Measurements from ENCODE around the gene COG7.

COG7 gene

GRCh38 chr16:23486480-23486879, 33.5 kb upstream of the COG7 start:
- Histone ChIP-seq H3K9me3 (ENCODE audit: control insufficient read depth, insufficient read depth, low read length) (no peaks in the 10 kb centered on the region), H3K36me3 (ENCODE audit: control insufficient read depth, low read length) (peaks cover 97% of the 10 kb centered on the region), H3K4me3 (ENCODE audit: low read length) (no peak overlapping the region), H3K4me1 (ENCODE audit: control insufficient read depth, low read length) (no peaks in the 10 kb centered on the region), H3F3A (ENCODE audit: control insufficient read depth, insufficient read depth) (peaks cover 11% of the 10 kb centered on the region), H3K4me2 (ENCODE audit: low read length) (no peak overlapping the region), H3K9me2 (replicated peaks; ENCODE audit: control insufficient read depth, low read length) (no peaks in the 10 kb centered on the region), H3K79me2 (ENCODE audit: control insufficient read depth, low read length) (peaks cover 85% of the 10 kb centered on the region), H3K27me3 (ENCODE audit: control insufficient read depth, low read length) (no peaks in the 10 kb centered on the region), H4K20me1 (ENCODE audit: control insufficient read depth, insufficient read depth, low read depth, low read length) (peaks cover 45% of the 10 kb centered on the region), H3K27ac (ENCODE audit: low read depth, low read length) (no peak overlapping the region)
- TF ChIP-seq, protein P1, sequence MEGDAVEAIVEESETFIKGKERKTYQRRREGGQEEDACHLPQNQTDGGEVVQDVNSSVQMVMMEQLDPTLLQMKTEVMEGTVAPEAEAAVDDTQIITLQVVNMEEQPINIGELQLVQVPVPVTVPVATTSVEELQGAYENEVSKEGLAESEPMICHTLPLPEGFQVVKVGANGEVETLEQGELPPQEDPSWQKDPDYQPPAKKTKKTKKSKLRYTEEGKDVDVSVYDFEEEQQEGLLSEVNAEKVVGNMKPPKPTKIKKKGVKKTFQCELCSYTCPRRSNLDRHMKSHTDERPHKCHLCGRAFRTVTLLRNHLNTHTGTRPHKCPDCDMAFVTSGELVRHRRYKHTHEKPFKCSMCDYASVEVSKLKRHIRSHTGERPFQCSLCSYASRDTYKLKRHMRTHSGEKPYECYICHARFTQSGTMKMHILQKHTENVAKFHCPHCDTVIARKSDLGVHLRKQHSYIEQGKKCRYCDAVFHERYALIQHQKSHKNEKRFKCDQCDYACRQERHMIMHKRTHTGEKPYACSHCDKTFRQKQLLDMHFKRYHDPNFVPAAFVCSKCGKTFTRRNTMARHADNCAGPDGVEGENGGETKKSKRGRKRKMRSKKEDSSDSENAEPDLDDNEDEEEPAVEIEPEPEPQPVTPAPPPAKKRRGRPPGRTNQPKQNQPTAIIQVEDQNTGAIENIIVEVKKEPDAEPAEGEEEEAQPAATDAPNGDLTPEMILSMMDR (IDR thresholded peaks at IDR 0.05; ENCODE audit: low read depth, low read length, poor library complexity, severe bottlenecking), result no peak
- TF ChIP-seq EZH2phosphoT487 (IDR thresholded peaks at IDR 0.05; ENCODE audit: borderline replicate concordance, low read length), result no peak

DNA sequence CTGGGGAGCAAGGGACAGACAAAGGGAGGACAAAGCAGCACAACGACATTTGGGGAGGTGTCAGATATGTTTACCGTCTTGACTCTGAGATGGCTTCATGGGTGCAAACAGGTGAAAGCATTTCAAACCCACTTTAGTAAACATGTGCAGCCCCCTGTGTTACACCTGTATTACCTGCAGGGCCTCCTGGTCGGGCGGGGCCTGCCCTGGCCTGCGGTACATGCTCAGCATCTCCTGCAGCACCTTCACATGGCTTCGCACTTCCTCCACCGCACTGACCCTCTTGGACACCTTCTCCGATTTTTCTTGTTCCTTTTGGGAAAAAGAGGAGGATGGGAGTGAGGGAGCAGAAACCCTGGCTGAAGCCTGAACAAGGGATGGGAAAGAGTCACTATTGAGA, 32.9 kb upstream of the COG7 start:
- Histone ChIP-seq H3K4me1 (ENCODE audit: control insufficient read depth, low read length) (no peaks in the 10 kb centered on the region), H4K20me1 (ENCODE audit: control insufficient read depth, insufficient read depth, low read depth, low read length) (peaks cover 41% of the 10 kb centered on the region), H3K4me3 (ENCODE audit: low read length) (no peak overlapping the region), H3K27ac (ENCODE audit: low read depth, low read length) (no peak overlapping the region), H3K27me3 (ENCODE audit: control insufficient read depth, low read length) (no peaks in the 10 kb centered on the region), H3K4me2 (ENCODE audit: low read length) (no peak overlapping the region), H3K9me3 (ENCODE audit: control insufficient read depth, insufficient read depth, low read length) (no peaks in the 10 kb centered on the region), H3K36me3 (ENCODE audit: control insufficient read depth, low read length) (peaks cover 97% of the 10 kb centered on the region), H3K79me2 (ENCODE audit: control insufficient read depth, low read length) (peaks cover 80% of the 10 kb centered on the region), H3F3A (ENCODE audit: control insufficient read depth, insufficient read depth) (peaks cover 9% of the 10 kb centered on the region), H3K9me2 (replicated peaks; ENCODE audit: control insufficient read depth, low read length) (no peaks in the 10 kb centered on the region)
- TF ChIP-seq EZH2phosphoT487 (IDR thresholded peaks at IDR 0.05; ENCODE audit: borderline replicate concordance, low read length), result no peak
- TF ChIP-seq, protein P1 (IDR thresholded peaks at IDR 0.05; ENCODE audit: low read depth, low read length, poor library complexity, severe bottlenecking), result no peak

DNA sequence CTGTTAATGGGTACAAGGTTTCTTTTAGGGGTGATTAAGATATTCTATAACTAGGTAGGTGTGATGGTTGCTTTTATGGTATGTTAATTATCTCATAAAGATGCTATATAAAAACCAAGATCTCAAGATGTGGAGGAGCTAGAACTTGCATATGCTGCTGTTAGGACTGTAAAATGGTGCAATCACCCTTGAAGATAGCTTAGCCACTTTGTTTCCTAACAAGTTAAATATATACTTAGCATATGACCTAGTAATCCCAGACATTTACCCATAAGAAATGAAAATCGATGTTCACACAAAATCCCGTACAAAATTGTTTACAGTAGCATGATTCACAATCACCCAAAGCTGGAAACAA, 32.2 kb upstream of the COG7 start:
- Histone ChIP-seq H3K9me2 (replicated peaks; ENCODE audit: control insufficient read depth, low read length) (no peaks in the 10 kb centered on the region), H4K20me1 (ENCODE audit: control insufficient read depth, insufficient read depth, low read depth, low read length) (peaks cover 46% of the 10 kb centered on the region), H3K36me3 (ENCODE audit: control insufficient read depth, low read length) (peaks cover 97% of the 10 kb centered on the region), H3K4me3 (ENCODE audit: low read length) (no peak overlapping the region), H3K9me3 (ENCODE audit: control insufficient read depth, insufficient read depth, low read length) (no peaks in the 10 kb centered on the region), H3K4me2 (ENCODE audit: low read length) (no peak overlapping the region), H3K27ac (ENCODE audit: low read depth, low read length) (no peak overlapping the region), H3K79me2 (ENCODE audit: control insufficient read depth, low read length) (peaks cover 81% of the 10 kb centered on the region), H3K27me3 (ENCODE audit: control insufficient read depth, low read length) (no peaks in the 10 kb centered on the region), H3K4me1 (ENCODE audit: control insufficient read depth, low read length) (no peaks in the 10 kb centered on the region), H3F3A (ENCODE audit: control insufficient read depth, insufficient read depth) (peaks cover 15% of the 10 kb centered on the region)
- TF ChIP-seq, protein P1 (IDR thresholded peaks at IDR 0.05; ENCODE audit: low read depth, low read length, poor library complexity, severe bottlenecking), result no peak
- no peak for TF ChIP-seq EZH2phosphoT487 (IDR thresholded peaks at IDR 0.05; ENCODE audit: borderline replicate concordance, low read length)

All from DOHH2 (cell line).